HepG2 (cell line): ENCODE data around the gene SMIM24. TPM values are rescaled to one million over a fixed set of nuclear protein-coding genes. Genes with fewer than 3 reads are reported as not detected.

ENCODE experiments used
- ATF4 ChIP-seq, 2 experiments: fragments of 450-650 bp in 1 of 2; sonication (generic) in 1 of 2; formaldehyde crosslinking; IDR thresholded peaks; 2 replicates each; pipeline versions ENCODE4 v1.5.0 to v1.8.0; 2020 to 2022; ENCODE audit warnings: mild to moderate bottlenecking in 1 of 2, missing genetic modification reagents in 1 of 2
- GABPB1 ChIP-seq: IDR thresholded peaks from 2 replicates; pipeline ENCODE4 v1.6.1; 2016; ENCODE audit warnings: mild to moderate bottlenecking, missing genetic modification reagents, moderate library complexity, missing compliant biosample characterization
- HMGXB4 ChIP-seq, 2 experiments: sonication (generic) in 1 of 2; formaldehyde crosslinking in 1 of 2; IDR thresholded peaks; 2 replicates each; pipeline versions ENCODE4 v1.4.0 to v1.6.1; 2018 to 2020; ENCODE audit warnings: missing genetic modification reagents in 2 of 2, borderline replicate concordance in 1 of 2, low read depth in 1 of 2, mild to moderate bottlenecking in 1 of 2, missing biosample characterization in 1 of 2
- MBNL3 ChIP-seq: fragments of 250-450 bp; sonication (Bioruptor Pico); conservative IDR thresholded peaks from 2 replicates; pipeline ENCODE4 v1.8.0; 2022; ENCODE audit warnings: mild to moderate bottlenecking, inconsistent platforms
- MED13 ChIP-seq: sonication (generic); formaldehyde crosslinking; IDR thresholded peaks from 2 replicates; pipeline ENCODE4 v1.5.0; 2020; ENCODE audit warnings: missing genetic modification reagents
- MED8 ChIP-seq: sonication (generic); formaldehyde crosslinking; IDR thresholded peaks from 2 replicates; pipeline ENCODE4 v1.8.1; 2023; ENCODE audit warnings: mild to moderate bottlenecking, missing genetic modification reagents; ENCODE audit not compliant: insufficient replicate concordance
- NAIF1 ChIP-seq: sonication (generic); formaldehyde crosslinking; IDR thresholded peaks from 2 replicates; pipeline ENCODE4 v1.5.0; 2020; ENCODE audit warnings: mild to moderate bottlenecking, missing genetic modification reagents, borderline replicate concordance
- REL ChIP-seq: sonication (generic); formaldehyde crosslinking; conservative IDR thresholded peaks from 2 replicates; pipeline ENCODE4 v1.8.0; 2022; ENCODE audit warnings: mild to moderate bottlenecking, missing genetic modification reagents, moderate library complexity
- SAP130 ChIP-seq: IDR thresholded peaks from 2 replicates; pipeline ENCODE4 v1.6.1; 2016; ENCODE audit warnings: low read depth
- STAT6 ChIP-seq: sonication (generic); formaldehyde crosslinking; IDR thresholded peaks from 2 replicates; pipeline ENCODE4 v1.4.0; 2020; ENCODE audit warnings: missing genetic modification reagents, mild to moderate bottlenecking, borderline replicate concordance
- TEF ChIP-seq: sonication (generic); formaldehyde crosslinking; IDR thresholded peaks from 2 replicates; pipeline ENCODE4 v1.5.0; 2020; ENCODE audit warnings: missing genetic modification reagents
- TOE1 ChIP-seq: sonication (generic); formaldehyde crosslinking; IDR thresholded peaks from 2 replicates; pipeline ENCODE4 v1.4.0; 2020; ENCODE audit warnings: mild to moderate bottlenecking, missing genetic modification reagents
- ZFP1 ChIP-seq: IDR thresholded peaks from 2 replicates; pipeline ENCODE4 v1.6.1; 2016
- ZMYM4 ChIP-seq: sonication (generic); formaldehyde crosslinking; IDR thresholded peaks from 2 replicates; pipeline ENCODE4 v1.8.1; 2023; ENCODE audit warnings: mild to moderate bottlenecking, missing genetic modification reagents
- ZNF10 ChIP-seq: sonication (generic); formaldehyde crosslinking; IDR thresholded peaks from 2 replicates; pipeline ENCODE4 v1.4.0; 2020; ENCODE audit warnings: mild to moderate bottlenecking, low read depth, missing genetic modification reagents, borderline replicate concordance
- ZNF350 ChIP-seq: sonication (generic); formaldehyde crosslinking; IDR thresholded peaks from 2 replicates; pipeline ENCODE4 v1.4.0; 2020; ENCODE audit warnings: mild to moderate bottlenecking, low read depth, missing genetic modification reagents, borderline replicate concordance
- ZNF562 ChIP-seq: sonication (generic); formaldehyde crosslinking; IDR thresholded peaks from 2 replicates; pipeline ENCODE4 v1.8.0; 2022; ENCODE audit warnings: missing genetic modification reagents, borderline replicate concordance
- ZNF564 ChIP-seq: sonication (generic); formaldehyde crosslinking; IDR thresholded peaks from 2 replicates; pipeline ENCODE4 v1.8.1; 2023; ENCODE audit warnings: mild to moderate bottlenecking, missing genetic modification reagents
- ZNF589 ChIP-seq: sonication (generic); formaldehyde crosslinking; conservative IDR thresholded peaks from 2 replicates; pipeline ENCODE4 v1.8.0; 2022; ENCODE audit warnings: mild to moderate bottlenecking, moderate library complexity, missing genetic modification reagents
- ZNF670 ChIP-seq: sonication (generic); formaldehyde crosslinking; IDR thresholded peaks from 2 replicates; pipeline ENCODE4 v1.8.0; 2022; ENCODE audit warnings: mild to moderate bottlenecking, missing genetic modification reagents, borderline replicate concordance
- ZNF672 ChIP-seq: sonication (generic); formaldehyde crosslinking; IDR thresholded peaks from 2 replicates; pipeline ENCODE4 v1.8.1; 2022; ENCODE audit warnings: missing genetic modification reagents
- polyA plus RNA-seq, 8 experiments: library from polyadenylated mRNA; depleted of rRNA in 3 of 8; stranded (reverse) in 7 of 8; unstranded in 1 of 8; fragments of >200 nt; fragmentation: Illumina TruSeq in 4 of 8; extraction: Trizol in 4 of 8; gene quantifications; 2 replicates each; pipeline versions ENCODE4 v1.2.1 to v1.2.3, GENCODE V29; 2011 to 2016; ENCODE audit warnings: low read depth in 4 of 8, missing spikeins in 1 of 8, mixed read lengths in 1 of 8; ENCODE audit not compliant: insufficient read depth in 1 of 8
- total RNA-seq, 5 experiments: library from RNA; depleted of rRNA; stranded (reverse); fragments of >200 nt; fragmentation: Illumina TruSeq; extraction: Trizol; gene quantifications; 2 replicates each; pipeline ENCODE4 v1.2.3, GENCODE V29; 2016; ENCODE audit warnings: low read depth in 1 of 5

The SMIM24 gene
- total and polyA plus RNA-seq, 2 of the 13 experiments (the other 11 are each of a cell fraction or from before 2014, with no cell fraction given): 11.2 to 70.6 TPM

GRCh38 chr19:3505598-3506383 is 25.5 kb upstream of the SMIM24 start, which contains the start of gene FZR1 (continued):
- no peak; the same call in 1 of the 2 replicates for TF ChIP-seq STAT6
- no peak for TF ChIP-seq MBNL3 (CRISPR knock-in tag)
- no peak for TF ChIP-seq ZNF670 (CRISPR knock-in tag)
- peak; percentile 52 for TF ChIP-seq MED8 (CRISPR knock-in tag)
- no peak for TF ChIP-seq TEF
- TF ChIP-seq TOE1 (CRISPR knock-in tag): no peak
- no peak for TF ChIP-seq ZNF564
- peak; percentile 35 to 54; a peak in 1 of 4 replicates for TF ChIP-seq HMGXB4 (CRISPR knock-in tag; IDR thresholded peaks at IDR 0.05; ENCODE audit: borderline replicate concordance in 1 of 2, low read depth in 1 of 2)
- TF ChIP-seq ZNF672 (CRISPR knock-in tag): no peak
- 0 out of 2 replicates have a peak, but pooled peaks have one; percentile 46 for TF ChIP-seq REL (CRISPR knock-in tag)
- peak; percentile 96 for TF ChIP-seq GABPB1 (CRISPR knock-in tag)
- no peak for TF ChIP-seq NAIF1 (CRISPR knock-in tag)
- peak; percentile 67; the same call in 1 of the 2 replicates for TF ChIP-seq ZNF350 (CRISPR knock-in tag)
- peak; percentile 64; the same call in 1 of the 2 replicates for TF ChIP-seq ZMYM4
- TF ChIP-seq ZNF562: no peak
- TF ChIP-seq ZFP1: no peak
- TF ChIP-seq SAP130 (CRISPR knock-in tag): peak; percentile 99
- no peak for TF ChIP-seq ZNF10
- TF ChIP-seq MED13 (CRISPR knock-in tag): no peak
- TF ChIP-seq ATF4 (CRISPR knock-in tag; IDR thresholded peaks at IDR 0.05): 0 out of 4 replicates have a peak, but pooled peaks of 1 of the 2 experiments have one; percentile 21
- TF ChIP-seq ZNF589: no peak
